ENCODE measurements around the gene MET.

DNA sequence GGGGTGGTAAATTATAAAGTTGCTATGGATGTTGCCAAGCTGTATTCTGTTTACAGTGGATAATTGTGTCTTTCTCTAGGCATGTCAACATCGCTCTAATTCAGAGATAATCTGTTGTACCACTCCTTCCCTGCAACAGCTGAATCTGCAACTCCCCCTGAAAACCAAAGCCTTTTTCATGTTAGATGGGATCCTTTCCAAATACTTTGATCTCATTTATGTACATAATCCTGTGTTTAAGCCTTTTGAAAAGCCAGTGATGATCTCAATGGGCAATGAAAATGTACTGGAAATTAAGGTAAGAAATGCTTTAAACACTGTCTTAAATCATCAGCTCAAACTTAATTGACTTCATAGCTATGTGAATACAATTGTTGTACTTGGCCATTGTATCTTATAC lies 91.0 kb downstream of the MET start:
- TF ChIP-seq, protein P1, sequence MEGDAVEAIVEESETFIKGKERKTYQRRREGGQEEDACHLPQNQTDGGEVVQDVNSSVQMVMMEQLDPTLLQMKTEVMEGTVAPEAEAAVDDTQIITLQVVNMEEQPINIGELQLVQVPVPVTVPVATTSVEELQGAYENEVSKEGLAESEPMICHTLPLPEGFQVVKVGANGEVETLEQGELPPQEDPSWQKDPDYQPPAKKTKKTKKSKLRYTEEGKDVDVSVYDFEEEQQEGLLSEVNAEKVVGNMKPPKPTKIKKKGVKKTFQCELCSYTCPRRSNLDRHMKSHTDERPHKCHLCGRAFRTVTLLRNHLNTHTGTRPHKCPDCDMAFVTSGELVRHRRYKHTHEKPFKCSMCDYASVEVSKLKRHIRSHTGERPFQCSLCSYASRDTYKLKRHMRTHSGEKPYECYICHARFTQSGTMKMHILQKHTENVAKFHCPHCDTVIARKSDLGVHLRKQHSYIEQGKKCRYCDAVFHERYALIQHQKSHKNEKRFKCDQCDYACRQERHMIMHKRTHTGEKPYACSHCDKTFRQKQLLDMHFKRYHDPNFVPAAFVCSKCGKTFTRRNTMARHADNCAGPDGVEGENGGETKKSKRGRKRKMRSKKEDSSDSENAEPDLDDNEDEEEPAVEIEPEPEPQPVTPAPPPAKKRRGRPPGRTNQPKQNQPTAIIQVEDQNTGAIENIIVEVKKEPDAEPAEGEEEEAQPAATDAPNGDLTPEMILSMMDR (IDR thresholded peaks at IDR 0.05 in 4 of 5, conservative IDR thresholded peaks at IDR 0.05 in 1 of 5) = no peak
- TF ChIP-seq POLR2A (IDR thresholded peaks at IDR 0.05) = no peak

All from gastrocnemius medialis (tissue), 4 donors.